Osteoblast (primary cell): ENCODE results near the gene RAB36. TPM values are rescaled to one million over a fixed set of nuclear protein-coding genes. Genes with fewer than 3 reads are reported as not detected.

ENCODE experiments used
- DNase-seq: peaks from one replicate; pipeline ENCODE4 v3.0.0; 2011; ENCODE audit warnings: low spot score, mixed read lengths; ENCODE audit not compliant: insufficient read length; ENCODE audit errors: missing footprints
- H2AFZ ChIP-seq: 2 replicates; pipeline ENCODE4 v1.6.0; 2011; ENCODE audit warnings: mild to moderate bottlenecking, low read length
- H3K27ac ChIP-seq: 2 replicates; pipeline ENCODE4 v1.5.1; 2011; ENCODE audit warnings: mild to moderate bottlenecking, low read depth, low read length, moderate library complexity
- H3K27me3 ChIP-seq: 2 replicates; pipeline ENCODE4 v1.6.0; 2012; ENCODE audit warnings: mild to moderate bottlenecking, control low read depth, inconsistent platforms, low read length, moderate library complexity; ENCODE audit not compliant: insufficient read depth
- H3K36me3 ChIP-seq: 2 replicates; pipeline ENCODE4 v1.5.1; 2011; ENCODE audit warnings: mild to moderate bottlenecking, low read length, control low read depth, moderate library complexity; ENCODE audit not compliant: insufficient read depth
- H3K4me1 ChIP-seq: 2 replicates; pipeline ENCODE4 v1.5.1; 2011; ENCODE audit warnings: mild to moderate bottlenecking, low read length, control low read depth, moderate library complexity; ENCODE audit not compliant: insufficient read depth
- H3K4me2 ChIP-seq: 2 replicates; pipeline ENCODE4 v1.6.0; 2011; ENCODE audit warnings: mild to moderate bottlenecking, low read length; ENCODE audit not compliant: insufficient read depth
- H3K4me3 ChIP-seq: fragments of 200-600 bp; sonication (generic); 3 replicates; pipeline ENCODE4 v1.5.1; 2012; ENCODE audit warnings: mild to moderate bottlenecking, low read length, inconsistent platforms; ENCODE audit not compliant: insufficient read depth
- H3K79me2 ChIP-seq: 2 replicates; pipeline ENCODE4 v1.6.0; 2012; ENCODE audit warnings: mild to moderate bottlenecking, low read length, control low read depth, inconsistent platforms; ENCODE audit not compliant: insufficient read depth
- H3K9me3 ChIP-seq: 2 replicates; pipeline ENCODE4 v1.5.1; 2011; ENCODE audit warnings: low read depth, low read length, control low read depth
- H4K20me1 ChIP-seq: 2 replicates; pipeline ENCODE4 v1.6.0; 2012; ENCODE audit warnings: mild to moderate bottlenecking, low read length, control low read depth; ENCODE audit not compliant: insufficient read depth
- CTCF ChIP-seq: IDR thresholded peaks from 2 replicates; pipeline ENCODE4 v1.5.1; 2011; ENCODE audit warnings: mild to moderate bottlenecking, low read depth, low read length, moderate library complexity; ENCODE audit errors: extremely low read depth
- total RNA-seq: library from RNA; depleted of rRNA; stranded (reverse); fragments of >200 nt; gene quantifications from 2 replicates; pipeline ENCODE4 v1.2.3, GENCODE V29; 2012

RAB36 gene
- total RNA-seq, 1 donor: 7.6 TPM

GRCh38 chr22:23197836-23198235, 52.6 kb downstream of the RAB36 start:
- TF ChIP-seq CTCF: no peak
- Histone ChIP-seq H3K27ac (no peak overlapping the region), H2AFZ (no peak overlapping the region), H3K36me3 (no peaks in the 10 kb centered on the region), H3K9me3 (no peaks in the 10 kb centered on the region), H3K27me3 (no peaks in the 10 kb centered on the region), H4K20me1 (peaks cover 50% of the 10 kb centered on the region), H3K4me1 (peaks cover 11% of the 10 kb centered on the region), H3K4me3 (no peak overlapping the region), H3K4me2 (no peak overlapping the region), H3K79me2 (peaks cover 57% of the 10 kb centered on the region)
- DNase-seq: peak; percentile 32

GRCh38 chr22:23199159-23199558, 53.9 kb downstream of the RAB36 start:
- DNase-seq: peak; percentile 39
- Histone ChIP-seq H3K4me1 (peaks cover under 1% of the 10 kb centered on the region), H3K4me3 (no peak overlapping the region), H3K9me3 (no peaks in the 10 kb centered on the region), H3K27ac (no peak overlapping the region), H3K79me2 (peaks cover 56% of the 10 kb centered on the region), H2AFZ (no peak overlapping the region), H3K4me2 (no peak overlapping the region), H4K20me1 (peaks cover 47% of the 10 kb centered on the region), H3K36me3 (no peaks in the 10 kb centered on the region), H3K27me3 (no peaks in the 10 kb centered on the region)
- TF ChIP-seq CTCF: no peak

GRCh38 chr22:23200898-23201297, 55.6 kb downstream of the RAB36 start:
- Histone ChIP-seq H3K27me3 (no peaks in the 10 kb centered on the region), H3K36me3 (no peaks in the 10 kb centered on the region), H3K4me3 (no peak overlapping the region), H3K4me2 (no peak overlapping the region), H2AFZ (no peak overlapping the region), H3K27ac (no peak overlapping the region), H4K20me1 (peaks cover 56% of the 10 kb centered on the region), H3K79me2 (peaks cover 63% of the 10 kb centered on the region), H3K9me3 (no peaks in the 10 kb centered on the region), H3K4me1 (no peaks in the 10 kb centered on the region)
- TF ChIP-seq CTCF: no peak
- no peak for DNase-seq

GRCh38 chr22:23202812-23203451, 57.7 kb downstream of the RAB36 start:
- Histone ChIP-seq H3K4me3 (no peak overlapping the region), H3K27ac (no peak overlapping the region), H3K4me2 (no peak overlapping the region), H3K27me3 (no peaks in the 10 kb centered on the region), H2AFZ (no peak overlapping the region), H3K4me1 (no peaks in the 10 kb centered on the region), H3K36me3 (no peaks in the 10 kb centered on the region), H4K20me1 (peaks cover 49% of the 10 kb centered on the region), H3K9me3 (no peaks in the 10 kb centered on the region), H3K79me2 (peaks cover 54% of the 10 kb centered on the region)
- DNase-seq: peak; percentile 26
- no peak for TF ChIP-seq CTCF
